ENCODE measurements around the gene SH2D4B.

SH2D4B gene

GRCh38 chr10:80647173-80647833, 109.6 kb downstream of the SH2D4B start:
- ATAC-seq, result no peak

GRCh38 chr10:80648106-80648505, 110.4 kb downstream of the SH2D4B start:
- ATAC-seq, result no peak

- no peak for ATAC-seq
Measured at GRCh38 chr10:80649183-80649582, 111.5 kb downstream of the SH2D4B start.

- no peak for ATAC-seq
Measured at GRCh38 chr10:80655898-80656297, 118.2 kb downstream of the SH2D4B start.

GRCh38 chr10:80658068-80658467, 120.4 kb downstream of the SH2D4B start:
- ATAC-seq, result no peak

- no peak for ATAC-seq
Measured at GRCh38 chr10:80659289-80659688, 121.6 kb downstream of the SH2D4B start.

- ATAC-seq, result no peak
Measured at GRCh38 chr10:80660266-80660665, 122.6 kb downstream of the SH2D4B start.

- no peak for ATAC-seq
Measured at GRCh38 chr10:80660736-80661135, 123.0 kb downstream of the SH2D4B start.

GRCh38 chr10:80661526-80661925, 123.8 kb downstream of the SH2D4B start:
- no peak for ATAC-seq

GRCh38 chr10:80662429-80663261, 124.9 kb downstream of the SH2D4B start:
- peak in 1 of 2 donors; percentile 53 for ATAC-seq

- ATAC-seq, result no peak
Measured at GRCh38 chr10:80664071-80664680, 126.5 kb downstream of the SH2D4B start.

- no peak for ATAC-seq
Measured at GRCh38 chr10:80669485-80669884, 131.8 kb downstream of the SH2D4B start.

- ATAC-seq, result no peak
Measured at GRCh38 chr10:80670774-80671173, 133.1 kb downstream of the SH2D4B start.

GRCh38 chr10:80671847-80672246, 134.1 kb downstream of the SH2D4B start:
- ATAC-seq, result no peak

- ATAC-seq, result no peak
Measured at GRCh38 chr10:80672613-80673012, 134.9 kb downstream of the SH2D4B start.

- ATAC-seq, result no peak
Measured at GRCh38 chr10:80674809-80675208, 137.1 kb downstream of the SH2D4B start.

- ATAC-seq, result no peak
Measured at GRCh38 chr10:80681142-80681541, 143.4 kb downstream of the SH2D4B start.

- no peak for ATAC-seq
Measured at GRCh38 chr10:80684259-80684658, 146.6 kb downstream of the SH2D4B start.

- ATAC-seq, result no peak
Measured at GRCh38 chr10:80685355-80685754, 147.7 kb downstream of the SH2D4B start.

- no peak for ATAC-seq
Measured at GRCh38 chr10:80686734-80687475, 149.2 kb downstream of the SH2D4B start.

- no peak for ATAC-seq
Measured at GRCh38 chr10:80687476-80687789, 149.7 kb downstream of the SH2D4B start.

GRCh38 chr10:80690434-80690833, 152.7 kb downstream of the SH2D4B start:
- no peak for ATAC-seq

GRCh38 chr10:80691441-80691840, 153.7 kb downstream of the SH2D4B start:
- ATAC-seq, result no peak

All from activated CD4-positive, CD25-positive, alpha-beta regulatory T cell treated with anti-CD3 and anti-CD28 coated beads, Interleukin-2, amount 50 U/mL, for 24 hours (primary cell).